OCI-M2 (cell line): ENCODE results near the gene SCUBE2.

Source experiments
- DNase-seq: peaks from one replicate; lab custom pipeline; 2025; ENCODE audit not compliant: unreplicated experiment; lab: John Stamatoyannopoulos, UW

The SCUBE2 gene

DNA sequence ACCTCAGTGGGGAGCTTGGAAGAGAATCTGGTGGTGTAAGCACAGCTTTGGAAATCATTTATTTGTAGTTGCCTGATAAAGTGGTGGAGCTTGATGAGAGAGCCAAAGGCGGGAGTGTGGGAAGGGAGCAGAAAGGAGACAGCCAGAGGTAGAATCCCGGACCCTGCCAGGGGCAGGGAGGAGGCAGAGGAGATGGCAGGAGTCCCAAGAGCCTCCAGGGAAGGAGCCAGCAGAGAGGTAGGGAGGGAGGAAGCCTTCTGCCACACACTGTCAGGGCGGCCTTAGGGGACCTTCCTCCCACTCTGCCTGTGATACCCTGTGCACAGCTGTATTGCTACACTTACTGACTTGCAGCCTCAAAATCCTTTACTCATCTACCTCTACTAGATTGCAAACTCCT is 15.4 kb downstream of the SCUBE2 start:
- DNase-seq: no peak

DNA sequence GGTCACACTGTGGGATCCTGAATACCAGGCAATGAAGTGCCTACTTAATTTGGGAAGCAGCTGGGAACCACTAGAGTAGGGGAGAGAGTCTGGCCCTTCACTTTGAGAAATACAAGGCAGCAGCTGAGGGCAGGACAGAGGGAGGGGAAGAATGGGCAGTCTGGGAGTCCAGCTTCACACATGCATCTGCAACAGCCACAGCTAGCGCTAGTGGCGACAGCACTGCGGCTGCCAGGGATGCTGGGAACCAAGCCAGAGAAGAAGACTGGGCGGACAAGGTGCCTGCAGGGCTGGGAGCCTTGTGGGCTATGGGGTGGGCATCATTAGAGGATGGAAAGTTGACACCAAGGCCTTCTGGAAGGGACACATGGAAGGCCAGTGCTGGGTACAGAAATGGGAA is 15.8 kb downstream of the SCUBE2 start:
- no peak for DNase-seq

DNA sequence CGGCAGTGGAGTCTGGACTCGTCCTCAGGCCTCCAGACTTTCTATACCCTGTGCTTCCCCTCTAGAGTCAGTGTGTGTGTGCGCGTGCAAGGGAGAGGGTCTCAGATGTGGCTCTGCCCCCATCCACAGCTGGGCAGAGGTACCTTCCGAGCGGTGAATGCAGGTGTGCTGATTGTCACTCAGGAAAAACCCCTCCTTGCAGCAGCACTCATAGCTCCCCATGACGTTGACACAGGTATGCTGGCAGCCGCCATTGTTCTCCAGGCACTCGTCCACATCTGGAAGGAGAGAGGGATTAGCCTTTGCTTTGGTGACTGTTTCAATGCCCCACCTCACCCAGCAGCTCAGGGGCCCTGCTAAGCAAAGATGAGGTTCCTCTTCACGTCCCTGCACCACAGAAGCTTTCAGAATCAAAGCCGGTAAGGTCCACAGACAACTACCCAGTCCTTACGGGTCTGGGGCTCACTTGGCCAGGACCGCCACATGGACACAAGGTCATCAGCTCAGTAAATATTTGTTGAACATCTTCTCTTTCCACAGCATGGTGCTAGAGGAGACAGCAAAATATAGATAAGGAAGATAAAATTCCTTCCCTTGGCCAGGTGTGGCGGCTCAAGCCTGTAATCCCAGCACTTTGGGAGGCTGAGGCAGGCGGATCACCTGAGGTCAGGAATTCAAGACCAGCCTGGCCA is 16.9 kb downstream of the SCUBE2 start:
- DNase-seq: no peak

DNA sequence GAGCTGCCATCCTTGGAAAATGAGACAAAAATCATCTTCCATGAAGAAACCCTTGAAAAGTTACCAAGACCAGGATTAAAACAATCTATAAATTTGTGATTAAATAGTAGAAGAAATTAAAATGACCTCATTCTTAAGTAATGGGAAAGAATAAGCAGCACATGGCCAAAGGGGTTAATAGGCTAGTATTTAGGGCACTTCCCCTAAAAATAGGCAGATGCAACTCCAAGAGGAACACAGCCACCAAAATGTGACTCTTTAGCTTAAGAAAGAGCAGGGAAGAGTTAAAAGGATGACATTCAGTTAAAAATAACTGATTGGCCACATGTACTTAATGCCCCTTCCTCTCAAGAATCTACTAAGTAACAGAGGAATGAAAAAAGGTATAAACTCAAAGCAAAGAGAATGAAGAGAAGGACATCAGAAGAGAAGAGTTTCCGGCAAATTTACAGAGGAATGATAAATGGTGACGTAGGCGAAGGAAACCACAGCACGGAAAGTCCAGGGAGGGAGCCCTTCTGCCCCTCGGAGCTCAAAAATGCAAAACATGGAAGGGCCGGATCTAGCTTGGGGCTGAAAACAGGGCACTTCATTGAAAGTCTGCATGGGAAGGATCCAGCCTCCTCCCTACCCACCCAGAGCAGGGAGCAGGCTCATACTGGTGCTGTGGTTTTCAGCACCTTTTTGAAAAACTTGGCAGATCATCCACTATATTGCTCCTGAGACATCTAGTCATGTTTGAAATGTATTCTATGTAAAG is 17.8 kb downstream of the SCUBE2 start:
- no peak for DNase-seq

DNA sequence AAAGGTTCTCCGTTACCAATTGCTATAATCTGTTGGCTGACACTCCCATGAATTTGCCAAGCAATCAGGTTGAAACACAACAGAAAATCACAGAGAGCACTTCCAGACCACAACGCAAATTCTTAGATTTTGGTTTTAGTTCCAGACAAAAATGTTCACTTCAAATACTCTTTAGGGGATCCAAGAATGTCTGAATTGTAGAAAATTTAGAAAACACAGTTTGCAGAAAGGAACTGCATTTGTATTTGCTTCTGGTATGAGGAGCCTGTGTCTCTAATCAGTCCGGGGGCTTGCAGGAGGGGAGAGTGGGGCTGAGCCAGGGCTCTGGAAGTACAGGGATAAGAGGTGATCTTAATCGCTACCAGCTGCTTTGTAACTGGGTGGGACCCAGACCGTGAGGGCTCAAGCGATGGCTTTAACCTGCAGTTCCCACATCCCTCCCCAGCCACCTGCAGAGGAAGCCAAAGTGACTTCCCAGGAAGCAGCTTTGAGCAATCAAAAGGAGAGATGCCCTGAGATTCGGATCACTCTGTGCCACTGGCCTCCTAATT is 18.7 kb downstream of the SCUBE2 start:
- DNase-seq: no peak

DNA sequence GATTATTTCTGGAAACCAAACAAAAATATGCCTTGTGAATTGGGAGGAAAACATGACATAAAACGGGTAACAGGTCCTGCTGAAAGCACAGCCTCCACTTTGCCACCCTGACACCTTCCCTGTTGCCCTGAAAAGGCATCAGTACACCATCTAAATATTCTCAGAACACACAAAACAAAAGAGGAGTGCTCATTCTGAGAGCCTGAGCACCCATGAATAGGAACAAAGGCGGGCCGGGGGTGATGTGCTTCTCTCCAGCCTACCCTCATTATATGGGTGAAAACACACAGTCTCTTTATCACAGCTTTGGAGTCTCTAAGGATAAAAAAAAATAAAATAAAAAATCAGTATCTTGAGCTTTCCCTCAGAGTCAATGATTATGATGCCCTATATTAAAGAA is 19.7 kb downstream of the SCUBE2 start:
- no peak for DNase-seq

DNA sequence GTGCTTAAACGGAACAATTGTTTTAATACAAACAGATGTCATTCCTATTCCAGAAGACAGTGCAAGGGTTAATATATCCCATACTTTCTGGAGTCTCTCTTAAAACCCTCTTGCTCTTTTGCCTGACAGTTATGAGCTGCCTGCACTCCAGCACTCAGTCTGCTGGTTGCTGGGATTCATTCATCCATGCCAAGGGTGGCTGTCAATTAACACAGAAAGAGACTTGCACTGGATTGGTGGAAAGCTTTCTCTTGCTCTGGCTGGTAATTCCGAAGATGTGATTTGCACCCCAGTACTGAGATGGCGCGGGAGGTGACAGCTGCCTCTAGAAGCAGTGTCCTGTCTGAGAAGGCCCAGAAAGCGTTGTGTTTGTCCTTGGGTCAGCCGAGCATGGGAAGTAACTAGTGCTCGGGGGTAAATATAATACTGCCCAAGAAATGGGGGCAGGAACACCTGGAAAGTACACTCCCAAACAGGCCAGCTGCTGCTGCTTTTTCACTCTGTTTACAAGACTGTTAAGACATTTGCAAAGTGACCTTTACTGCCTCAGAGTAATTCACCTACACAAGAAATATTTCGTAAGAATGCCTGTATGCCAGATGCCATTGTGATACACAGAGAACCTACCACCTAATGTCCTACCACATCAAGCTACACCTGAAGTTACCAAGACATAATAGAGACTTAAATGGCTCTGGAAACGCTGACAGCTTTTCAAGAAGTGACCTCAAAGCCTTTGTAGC is 20.5 kb downstream of the SCUBE2 start:
- DNase-seq: no peak

DNA sequence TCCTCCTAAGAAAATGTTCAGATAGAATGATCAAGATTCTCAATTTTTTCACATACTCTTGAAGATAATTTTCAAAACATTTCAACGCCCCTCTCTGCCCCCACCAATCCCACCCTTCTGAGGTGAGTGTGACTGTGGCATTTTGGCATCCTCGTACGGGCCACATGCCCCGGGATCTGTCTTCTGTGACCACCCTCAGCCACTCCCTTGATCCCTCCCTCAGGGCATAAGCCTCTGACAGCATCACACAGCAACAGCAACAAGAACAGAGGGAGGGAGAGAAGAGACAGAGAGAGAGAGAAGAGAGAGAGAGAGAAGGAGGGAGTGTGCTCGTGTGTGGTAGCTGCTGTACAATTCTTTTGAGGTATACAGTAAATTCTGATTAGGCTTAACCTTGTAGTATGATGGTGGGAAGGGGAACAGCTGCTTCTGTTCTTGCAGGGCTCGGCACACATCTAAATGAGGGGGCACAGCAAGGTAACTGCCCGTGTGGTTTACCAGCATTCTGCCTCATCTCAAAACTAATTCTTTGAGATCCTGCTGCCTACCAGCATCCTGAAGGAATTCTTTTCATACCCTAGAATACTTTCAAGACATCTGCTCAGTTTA is 21.4 kb downstream of the SCUBE2 start:
- DNase-seq: no peak

DNA sequence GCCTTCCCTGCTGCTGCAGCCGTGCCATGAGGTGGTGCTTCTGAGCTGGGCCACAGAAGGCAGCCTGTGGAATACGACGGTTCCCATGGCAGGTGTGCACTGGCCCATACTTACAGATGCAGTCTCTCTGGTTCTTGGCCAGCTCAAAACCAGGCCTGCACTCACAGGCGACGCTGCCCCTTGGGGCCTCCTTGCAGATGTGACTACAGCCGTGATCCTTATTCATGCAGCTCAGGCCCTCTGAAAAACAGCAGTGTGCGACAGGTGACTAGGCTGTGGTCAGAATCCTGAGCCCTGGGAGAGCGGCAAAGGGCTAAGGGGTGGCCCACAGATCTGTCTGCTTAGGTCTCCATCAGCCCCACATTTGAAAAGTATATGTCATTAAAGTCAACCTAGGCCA is 22.1 kb downstream of the SCUBE2 start:
- no peak for DNase-seq

DNA sequence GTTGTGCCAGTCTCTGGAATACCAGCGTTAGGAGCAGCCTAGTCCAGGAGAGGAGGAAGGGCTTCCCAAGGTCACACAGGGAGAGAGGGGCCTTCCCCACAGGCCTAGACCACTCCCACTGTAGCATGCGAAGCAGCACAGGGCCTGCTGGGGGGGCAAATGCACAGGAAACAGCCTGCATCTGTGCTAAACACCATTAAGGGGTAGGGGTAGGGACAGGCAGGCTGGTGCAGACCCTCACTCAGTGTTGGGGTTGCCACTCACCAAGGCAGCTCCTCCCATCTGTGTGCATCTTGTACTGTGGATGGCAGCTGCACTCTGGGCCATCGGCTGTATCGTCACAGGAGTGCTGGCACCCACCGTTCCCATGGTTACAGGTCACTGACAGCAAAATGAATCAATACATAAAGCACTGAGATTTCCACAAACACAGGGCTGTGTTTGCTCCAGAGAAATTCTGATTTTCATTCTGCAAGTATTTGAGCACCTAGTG is 24.9 kb downstream of the SCUBE2 start:
- no peak for DNase-seq

DNA sequence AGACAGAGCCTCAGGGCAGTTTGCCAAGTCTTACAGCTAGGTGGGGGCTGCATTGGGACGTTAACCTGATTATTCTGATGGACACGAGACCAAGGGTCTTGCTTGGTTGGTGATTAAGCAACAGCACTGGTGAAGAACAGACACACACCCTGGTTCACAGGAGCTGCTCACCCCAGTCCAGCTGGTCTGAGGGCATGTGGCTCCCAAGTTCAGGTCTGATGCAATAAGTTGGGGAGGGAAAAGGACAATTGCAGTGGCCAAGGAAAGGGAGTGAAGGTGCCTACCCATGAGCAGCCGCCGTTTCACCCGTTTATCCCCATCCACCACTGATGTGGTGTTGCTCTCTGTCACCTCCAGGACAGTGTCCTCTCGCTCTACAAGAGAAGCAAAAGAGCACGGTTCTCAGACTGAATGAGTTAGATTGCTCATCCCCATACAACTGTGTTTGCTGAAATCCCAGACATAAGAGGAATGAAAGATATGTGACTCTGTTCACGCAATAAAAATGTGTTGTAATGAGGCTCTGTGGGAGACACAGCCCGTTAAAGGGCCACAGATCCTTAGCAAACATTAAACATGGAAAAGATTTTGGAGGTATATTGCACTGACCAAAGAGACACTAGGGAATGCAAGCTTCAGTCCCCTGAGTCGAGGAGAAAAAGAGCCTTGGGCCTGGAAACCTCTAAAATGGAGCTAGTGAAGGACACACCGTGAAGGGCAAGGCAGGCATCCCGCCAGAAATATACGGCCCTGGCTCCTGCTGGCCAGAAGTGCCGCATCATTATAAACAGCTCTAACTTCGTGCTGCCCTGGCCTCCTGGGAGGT is 25.6 kb downstream of the SCUBE2 start:
- no peak for DNase-seq

DNA sequence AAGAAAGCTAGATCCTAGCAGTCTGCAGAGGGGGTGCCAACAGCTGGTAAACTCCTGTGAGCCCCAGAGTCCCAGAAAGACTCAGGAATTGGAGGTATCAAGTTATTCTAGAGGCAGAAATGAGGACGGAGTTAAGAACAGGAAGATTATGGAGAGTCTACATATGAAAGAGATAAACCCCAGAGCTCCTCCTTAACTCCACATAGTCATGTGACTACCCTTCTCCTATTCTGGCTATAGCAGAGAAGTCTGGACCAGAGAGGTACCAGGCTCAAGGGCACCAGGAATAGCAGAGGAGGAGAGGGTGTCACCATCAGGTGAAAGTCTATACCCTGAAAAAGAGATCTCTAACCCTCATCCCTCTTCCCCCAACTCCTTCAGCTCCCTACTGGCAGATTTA is 29.6 kb downstream of the SCUBE2 start:
- no peak for DNase-seq

DNA sequence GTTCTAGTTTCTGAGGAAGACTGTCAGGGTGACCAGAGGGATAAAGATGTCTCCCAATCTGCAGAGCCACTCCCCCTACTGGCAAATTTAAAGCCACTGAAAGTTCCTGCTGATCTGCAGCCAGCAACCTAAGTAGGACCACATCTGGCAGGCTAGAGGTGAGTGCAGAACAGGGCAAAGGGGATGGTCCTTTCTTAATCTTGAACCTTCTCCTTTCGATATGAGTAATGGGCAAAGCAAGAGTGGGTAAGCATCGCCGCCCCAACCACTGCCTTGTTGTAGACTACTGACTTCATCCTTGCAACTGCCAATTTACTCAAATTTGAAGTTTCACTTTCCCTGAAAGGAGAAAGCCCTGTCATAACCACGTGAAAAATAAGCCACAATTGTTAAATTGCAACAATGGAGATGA is 30.7 kb downstream of the SCUBE2 start:
- no peak for DNase-seq

DNA sequence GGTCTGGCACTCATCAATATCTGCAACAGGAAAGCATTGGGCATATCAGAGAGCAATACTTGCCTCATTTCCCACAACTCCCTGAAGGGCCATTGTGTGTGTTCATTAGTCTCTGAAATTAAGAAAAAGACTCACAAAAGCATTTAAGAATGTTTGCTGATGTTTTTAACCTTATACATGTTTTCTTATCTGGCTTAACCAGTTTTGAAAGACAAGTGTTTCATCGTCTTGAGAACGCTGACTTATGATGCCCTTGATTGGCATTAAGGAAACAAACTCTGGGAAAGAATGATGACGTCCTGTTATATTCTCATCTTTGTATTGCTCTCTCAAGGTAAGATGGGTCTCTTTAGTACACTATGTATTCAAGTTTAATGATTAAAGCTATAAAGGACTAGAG is 32.0 kb downstream of the SCUBE2 start:
- no peak for DNase-seq

DNA sequence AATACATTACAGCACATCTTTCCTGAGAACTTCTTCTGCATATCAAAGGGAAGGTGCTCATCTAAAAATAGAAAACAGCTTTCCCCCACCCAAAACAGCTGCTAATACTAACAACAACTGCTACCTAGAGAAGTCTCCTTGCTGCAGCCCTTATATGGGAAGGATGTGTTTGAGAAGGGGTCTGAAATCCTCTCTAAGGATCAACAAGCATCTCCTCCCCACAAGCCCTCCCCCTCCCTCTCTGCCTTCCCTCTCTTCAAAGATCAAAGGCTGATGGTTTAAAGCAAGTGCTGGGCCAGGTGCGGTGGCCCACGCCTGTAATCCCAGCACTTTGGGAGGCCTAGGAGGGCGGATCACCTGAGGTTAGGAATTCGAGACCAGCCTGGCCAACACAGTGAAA is 33.5 kb downstream of the SCUBE2 start:
- DNase-seq: no peak

DNA sequence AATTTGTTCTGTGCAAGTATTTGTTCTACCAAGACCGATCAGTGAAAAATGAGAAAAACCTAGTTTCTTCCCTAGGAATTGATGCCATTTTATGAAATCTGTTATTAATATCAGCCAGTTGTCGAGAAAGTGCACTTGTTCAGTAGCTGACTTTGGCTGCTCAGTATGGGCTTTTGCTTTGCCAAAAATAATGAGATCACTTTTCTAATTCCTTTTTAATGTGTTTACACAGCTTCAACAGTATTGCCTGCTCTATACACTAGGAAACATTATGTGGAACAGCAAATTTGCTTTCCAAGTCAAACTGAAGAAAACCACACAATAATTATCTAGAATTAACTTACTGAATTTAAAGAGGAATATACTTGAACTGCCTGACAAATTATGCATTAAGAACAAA is 34.4 kb downstream of the SCUBE2 start:
- no peak for DNase-seq

DNA sequence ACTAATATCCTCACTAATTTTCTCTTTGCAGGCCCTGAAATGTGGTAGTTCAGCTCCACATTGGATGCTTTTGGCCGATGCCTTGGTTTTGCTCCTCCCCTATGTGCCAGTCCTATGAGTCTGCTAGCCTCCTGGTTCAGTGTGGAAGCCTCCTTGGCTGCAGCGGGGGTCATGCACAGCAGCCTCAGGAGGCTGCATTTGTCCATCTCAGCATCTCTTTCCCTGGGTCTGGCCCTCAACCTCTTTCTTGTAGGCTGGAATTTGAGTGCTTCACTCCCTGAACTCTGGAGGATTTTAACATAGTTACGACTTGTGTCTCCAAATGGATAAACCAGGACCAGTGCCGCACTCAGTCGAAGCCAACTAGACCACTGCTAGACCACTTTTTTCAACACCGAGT is 34.9 kb downstream of the SCUBE2 start:
- no peak for DNase-seq

DNA sequence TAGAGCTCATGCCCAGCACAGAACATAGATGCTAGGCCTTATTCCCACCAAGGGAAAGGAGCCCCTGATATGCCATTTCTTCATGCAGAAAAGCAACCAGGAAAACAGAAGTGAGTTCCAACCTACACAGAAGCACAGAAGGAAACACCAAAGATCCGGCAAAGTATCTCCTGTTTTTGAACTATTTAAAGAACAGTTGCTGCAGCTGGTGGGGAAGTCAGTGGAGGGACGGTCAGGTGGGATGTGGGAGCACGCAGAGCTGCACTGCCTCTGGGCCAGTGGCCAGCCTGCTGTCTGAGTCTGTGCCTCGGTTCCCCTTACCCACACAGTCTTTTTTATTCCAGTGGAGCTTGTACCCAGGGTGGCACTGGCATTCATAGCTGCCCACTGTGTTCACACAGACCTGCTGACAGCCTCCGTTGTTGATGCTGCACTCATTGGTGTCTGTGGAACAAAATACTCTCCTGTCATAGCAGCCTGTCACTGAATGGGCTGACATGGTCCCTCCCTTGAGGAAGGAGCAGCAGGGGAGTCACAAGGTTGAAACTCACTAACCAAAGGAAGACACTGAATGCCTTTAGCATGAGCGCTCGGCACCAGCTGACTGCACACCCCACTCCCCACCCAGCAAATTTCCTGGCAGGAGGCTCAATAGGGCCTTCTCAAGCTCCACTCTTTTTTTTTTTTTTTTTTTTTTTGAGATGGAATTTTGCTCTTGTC is 37.9 kb downstream of the SCUBE2 start:
- no peak for DNase-seq

DNA sequence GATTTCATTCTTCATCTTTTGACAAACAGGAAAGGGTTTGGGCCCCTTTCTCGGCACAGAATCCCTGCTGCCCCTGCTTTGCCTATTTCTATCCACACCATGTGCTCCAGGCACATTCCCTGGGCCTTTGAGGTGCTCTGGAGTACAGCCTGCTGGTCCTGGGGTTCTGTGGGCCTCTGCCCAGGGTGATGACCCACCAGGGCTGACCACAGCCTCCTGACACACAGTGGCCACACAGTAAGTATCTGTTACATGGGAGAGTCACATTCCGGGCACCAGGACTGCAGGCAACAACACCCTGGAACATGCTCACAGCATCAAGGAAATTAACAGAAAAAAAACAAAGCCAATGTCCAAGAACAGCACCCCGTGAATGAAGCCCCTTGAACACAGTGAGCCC is 39.1 kb downstream of the SCUBE2 start:
- DNase-seq: no peak

DNA sequence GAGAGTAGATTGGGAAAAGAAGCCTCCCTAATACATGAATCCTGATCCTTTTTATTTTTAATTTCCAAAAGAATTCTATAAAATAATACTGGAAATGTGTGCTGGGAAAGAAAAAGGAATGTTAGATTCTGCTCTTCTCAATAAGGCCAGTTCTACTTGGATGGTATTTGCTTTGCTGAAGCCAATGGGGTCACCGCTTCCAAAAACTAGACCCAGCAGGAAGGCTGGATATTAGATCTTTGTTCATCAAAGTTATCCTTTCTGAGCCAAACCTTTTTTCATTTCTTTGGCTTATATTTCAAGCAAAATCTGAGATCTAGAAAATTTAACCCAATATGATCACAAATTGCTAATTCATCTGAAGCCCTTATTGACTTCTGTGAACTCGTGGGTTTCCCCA is 41.4 kb downstream of the SCUBE2 start:
- no peak for DNase-seq
